ENCODE measurements around the gene PARD3B.
"Not testable (repeated sequence)": the region's sequence is repeated elsewhere in the genome, so short reads cannot be mapped to it uniquely, and the experiment has no call there.

Gene PARD3B

GRCh38 chr2:205193125-205193835 is 648.0 kb downstream of the PARD3B start:
- FAIRE-seq (no peak), DNase-seq (ENCODE audit: extremely low spot score, insufficient read length, low read depth) (no peak)

DNA sequence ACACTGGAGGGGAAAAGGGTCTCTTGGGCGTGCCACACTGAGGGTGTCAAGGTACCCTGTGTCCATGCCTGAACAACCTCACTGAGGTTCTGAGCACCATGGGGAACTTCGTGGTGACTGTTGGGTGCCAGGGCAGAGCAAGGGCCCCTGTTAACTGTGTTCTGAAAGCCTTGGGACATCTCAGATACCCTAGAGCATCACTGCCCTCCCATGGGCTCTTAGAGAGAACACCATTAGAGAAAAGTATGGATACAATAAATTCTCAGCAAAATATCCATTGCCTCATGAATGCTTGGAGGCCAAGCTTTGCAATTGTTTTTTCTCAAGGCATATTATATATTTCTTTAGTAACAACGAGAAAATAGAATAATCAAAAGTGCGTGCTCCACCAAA is 648.6 kb downstream of the PARD3B start:
- FAIRE-seq (no peak), DNase-seq (ENCODE audit: extremely low spot score, insufficient read length, low read depth) (no peak)

GRCh38 chr2:205197468-205198139 is 652.3 kb downstream of the PARD3B start:
- DNase-seq (ENCODE audit: extremely low spot score, insufficient read length, low read depth) (no peak), FAIRE-seq (no peak)

DNA sequence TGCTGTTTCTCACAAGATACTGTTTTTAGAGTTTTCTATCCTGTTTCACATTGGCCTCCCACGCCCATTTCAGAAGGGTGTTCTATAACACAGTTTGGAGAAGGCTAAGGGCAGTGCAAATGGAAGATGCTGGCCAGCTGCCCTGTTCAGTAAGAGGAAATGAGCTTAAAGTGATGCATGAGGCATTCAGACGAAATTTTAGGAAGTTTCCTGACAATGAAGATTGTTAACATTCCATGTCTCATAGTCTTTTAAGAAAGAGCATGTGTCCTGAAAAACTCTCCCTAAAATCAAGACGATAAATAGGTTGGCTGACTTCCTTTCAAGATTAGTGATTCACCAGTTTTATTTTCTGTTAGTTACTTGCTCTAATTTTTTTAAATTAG is 652.9 kb downstream of the PARD3B start:
- FAIRE-seq = no peak
- no peak for DNase-seq (ENCODE audit: extremely low spot score, insufficient read length, low read depth)

GRCh38 chr2:205199165-205199850 is 654.0 kb downstream of the PARD3B start:
- no peak for DNase-seq (ENCODE audit: extremely low spot score, insufficient read length, low read depth)
- no peak for FAIRE-seq

DNA sequence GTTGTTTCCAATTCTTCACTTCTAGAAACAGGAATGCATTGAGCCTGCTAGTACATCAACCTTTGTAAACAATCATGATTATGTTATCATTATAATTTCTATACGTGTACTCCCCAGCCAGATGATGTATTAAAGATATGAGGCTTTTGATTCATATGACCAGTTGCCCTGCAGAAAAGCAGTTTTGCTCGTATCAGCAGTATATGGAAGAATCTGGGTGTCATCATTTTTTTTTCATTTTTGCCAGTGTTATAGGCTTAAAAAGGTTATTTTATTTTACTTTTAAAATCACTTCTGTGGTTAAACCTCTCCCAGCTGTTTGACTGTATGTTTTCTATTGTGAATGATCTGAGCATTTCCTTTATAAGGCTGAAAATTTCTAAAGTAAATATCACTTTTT is 665.2 kb downstream of the PARD3B start:
- DNase-seq (ENCODE audit: extremely low spot score, insufficient read length, low read depth) (no peak), FAIRE-seq (no peak)

DNA sequence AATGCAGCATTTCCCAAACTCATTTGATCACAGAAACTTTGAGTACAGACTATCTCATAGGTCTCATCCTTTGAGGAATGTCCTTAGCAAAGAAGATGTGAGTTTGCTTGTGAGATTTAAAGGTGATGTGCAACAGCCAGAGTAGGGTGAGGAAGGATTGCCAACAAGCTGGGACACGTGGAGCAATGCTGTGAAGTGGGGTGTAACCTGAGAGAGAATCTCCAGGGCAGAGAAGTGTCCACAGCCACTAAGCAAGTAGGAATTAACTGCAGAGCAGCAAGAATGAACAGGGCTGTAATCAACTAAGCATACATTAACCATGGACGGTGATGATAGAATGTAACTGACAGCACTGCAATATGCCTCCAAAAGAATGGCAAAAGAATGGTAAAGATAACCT is 667.1 kb downstream of the PARD3B start:
- DNase-seq (ENCODE audit: extremely low spot score, insufficient read length, low read depth) = no peak
- FAIRE-seq = no peak

DNA sequence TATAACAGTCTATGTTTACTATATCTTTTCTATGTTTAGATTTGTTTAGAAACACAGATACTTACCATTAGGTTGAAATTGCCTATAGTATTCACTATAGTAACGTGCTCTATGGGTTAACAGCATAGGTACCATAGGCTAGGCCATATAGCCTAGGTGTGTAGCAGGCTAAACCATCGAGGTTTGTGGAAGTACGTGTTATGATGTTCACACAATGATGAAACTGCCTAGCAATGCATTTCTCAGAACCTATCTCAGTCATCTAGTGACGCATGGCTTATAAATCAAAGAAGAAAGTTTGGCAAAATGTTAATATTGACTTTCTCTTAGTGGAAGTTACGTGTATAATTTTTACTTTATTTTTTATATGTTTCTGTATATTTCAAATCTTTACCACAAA is 670.8 kb downstream of the PARD3B start:
- FAIRE-seq (no peak), DNase-seq (ENCODE audit: extremely low spot score, insufficient read length, low read depth) (no peak)

DNA sequence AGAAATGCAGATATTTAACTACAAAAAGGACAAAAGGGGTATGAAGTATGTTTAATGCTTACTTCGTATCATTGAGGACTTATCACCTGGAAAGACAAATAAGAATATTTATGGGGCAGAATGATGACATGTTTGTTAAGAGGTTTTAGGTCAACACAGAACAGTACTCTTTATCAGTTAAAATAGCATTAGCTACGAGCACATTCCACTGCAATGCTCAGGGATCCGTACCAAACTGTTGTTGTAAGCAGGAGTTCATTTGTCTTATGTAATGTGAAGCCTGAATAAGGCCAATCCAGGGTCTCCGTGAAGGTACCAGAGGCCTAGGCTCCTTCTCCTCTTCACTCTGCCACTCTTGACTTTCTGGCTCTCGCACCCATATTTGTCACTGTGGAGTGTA is 671.3 kb downstream of the PARD3B start:
- DNase-seq (ENCODE audit: extremely low spot score, insufficient read length, low read depth) (no peak), FAIRE-seq (no peak)

DNA sequence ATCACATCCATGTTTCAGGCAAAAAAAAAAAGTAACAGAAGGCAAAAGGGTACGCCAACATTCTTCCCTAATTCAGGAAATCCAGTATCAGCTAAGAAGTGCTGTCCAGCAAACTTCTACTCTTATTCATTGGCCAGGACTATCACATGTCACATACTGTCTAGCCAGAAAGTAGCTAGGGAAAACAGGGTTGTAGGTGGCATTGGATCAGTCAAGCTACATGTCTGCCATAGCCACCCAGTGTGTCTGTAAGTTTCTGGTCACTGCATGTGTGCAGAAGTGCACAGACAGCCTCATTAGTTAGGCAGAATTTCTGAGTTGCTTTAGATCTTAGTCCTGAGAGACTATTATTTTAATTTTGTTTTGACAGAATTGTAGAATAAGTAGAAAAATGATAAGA is 671.7 kb downstream of the PARD3B start:
- FAIRE-seq = no peak

GRCh38 chr2:205218056-205218455 is 672.8 kb downstream of the PARD3B start:
- DNase-seq (ENCODE audit: extremely low spot score, insufficient read length, low read depth) (no peak), FAIRE-seq (no peak)

More for the DNA sequence above, 671.7 kb downstream of the PARD3B start:
- DNase-seq (ENCODE audit: extremely low spot score, insufficient read length, low read depth) = no peak

DNA sequence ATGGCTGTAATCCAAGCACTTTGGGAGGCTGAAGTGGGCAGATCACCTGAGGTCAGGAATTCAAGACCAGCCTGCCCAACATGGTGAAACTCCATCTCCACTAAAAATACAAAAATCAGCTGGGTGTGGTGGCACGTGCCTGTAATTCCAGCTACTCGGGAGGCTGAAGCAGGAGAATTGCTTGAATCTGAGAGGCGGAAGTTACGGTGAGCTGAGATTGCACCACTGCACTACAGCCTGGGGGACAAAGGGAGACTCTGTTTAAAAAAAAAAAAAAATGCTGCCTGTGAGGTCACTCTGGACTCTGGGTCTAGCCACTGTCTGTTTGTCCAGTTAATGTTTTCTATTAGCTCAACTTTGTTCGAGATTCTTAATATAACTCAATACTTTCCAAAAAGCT is 673.5 kb downstream of the PARD3B start:
- FAIRE-seq; DNase-seq (ENCODE audit: extremely low spot score, insufficient read length, low read depth): not testable (repeated sequence)

- no peak for DNase-seq (ENCODE audit: extremely low spot score, insufficient read length, low read depth)
- FAIRE-seq = no peak
These were observed 675.3 kb downstream of the PARD3B start for GRCh38 chr2:205220559-205220958.

DNA sequence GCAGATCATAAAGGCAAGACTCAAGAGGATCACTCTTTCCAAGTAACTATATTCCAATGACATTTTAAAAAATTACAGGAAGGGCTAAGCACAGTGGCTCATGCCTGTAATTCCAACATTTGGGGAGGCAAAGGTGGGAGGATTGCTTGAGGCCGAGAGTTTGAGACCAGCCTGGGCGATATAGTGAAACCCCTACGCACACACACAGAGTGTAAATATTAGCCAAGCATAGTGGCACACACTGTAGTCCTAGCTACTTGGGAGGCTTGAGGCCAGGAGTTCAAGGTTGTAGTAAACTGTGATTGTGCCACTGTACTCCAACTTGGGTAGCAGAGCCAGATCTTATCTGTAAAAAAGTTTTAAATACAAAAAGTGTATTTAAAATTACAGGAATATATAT is 686.8 kb downstream of the PARD3B start:
- no peak for FAIRE-seq
- no peak for DNase-seq (ENCODE audit: extremely low spot score, insufficient read length, low read depth)

GRCh38 chr2:205235434-205235833 is 690.2 kb downstream of the PARD3B start:
- no peak for DNase-seq (ENCODE audit: extremely low spot score, insufficient read length, low read depth)

GRCh38 chr2:205237524-205237923 is 692.2 kb downstream of the PARD3B start:
- DNase-seq (ENCODE audit: extremely low spot score, insufficient read length, low read depth) (no peak), FAIRE-seq (no peak)

More at GRCh38 chr2:205235434-205235833, 690.2 kb downstream of the PARD3B start:
- FAIRE-seq = no peak

- no peak for FAIRE-seq
These were observed 699.7 kb downstream of the PARD3B start for GRCh38 chr2:205245001-205245400.

GRCh38 chr2:205245652-205246051 is 700.4 kb downstream of the PARD3B start:
- no peak for DNase-seq (ENCODE audit: extremely low spot score, insufficient read length, low read depth)
- FAIRE-seq = no peak

More at GRCh38 chr2:205245001-205245400, 699.7 kb downstream of the PARD3B start:
- DNase-seq (ENCODE audit: extremely low spot score, insufficient read length, low read depth) = no peak

GRCh38 chr2:205259121-205259520 is 713.8 kb downstream of the PARD3B start:
- DNase-seq (ENCODE audit: extremely low spot score, insufficient read length, low read depth) (no peak), FAIRE-seq (no peak)

DNA sequence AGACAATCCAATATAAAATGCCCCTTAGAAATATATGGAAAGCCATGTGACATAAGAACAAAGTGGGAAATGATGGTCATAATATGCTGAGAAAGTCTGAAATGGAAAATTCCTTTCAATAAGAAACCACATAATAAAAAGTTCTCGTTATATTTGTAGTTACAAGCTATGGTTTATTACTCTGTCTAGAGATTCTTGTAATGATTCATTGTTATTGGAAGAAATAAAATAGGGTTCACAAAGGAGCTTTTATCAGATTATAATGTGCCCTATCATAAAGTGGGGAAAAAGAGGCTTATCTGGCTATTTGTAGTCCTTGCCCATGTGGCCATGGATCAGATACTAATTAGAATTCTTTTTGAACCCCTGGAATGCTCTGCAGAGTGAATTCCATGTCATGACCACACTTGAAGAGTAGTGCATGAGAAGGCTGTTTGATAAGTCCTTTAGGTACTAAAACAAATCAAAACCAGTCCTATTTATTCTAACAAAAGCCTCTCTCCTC is 716.3 kb downstream of the PARD3B start:
- DNase-seq (ENCODE audit: extremely low spot score, insufficient read length, low read depth) (no peak), FAIRE-seq (no peak)

GRCh38 chr2:205267323-205267722 is 722.0 kb downstream of the PARD3B start:
- FAIRE-seq = no peak
- DNase-seq (ENCODE audit: extremely low spot score, insufficient read length, low read depth) = no peak

All from GM18507 (cell line).